H1 (cell line): ENCODE measurements around the gene NEUROD1. TPM values are rescaled to one million over a fixed set of nuclear protein-coding genes. Genes with fewer than 3 reads are reported as not detected.

Experiments
- CTCF ChIA-PET: fragments of 300-600 bp; sonication (Branson Sonifier 250); formaldehyde crosslinking; loops from one replicate; lab custom pipeline; 2021; ENCODE audit not compliant: partially characterized antibody; lab: Charles Lee
- POLR2A ChIA-PET: fragments of 300-600 bp; sonication (Branson Sonifier 250); formaldehyde crosslinking; loops from one replicate; lab custom pipeline; 2021; ENCODE audit warnings: inconsistent platforms; ENCODE audit not compliant: partially characterized antibody; lab: Charles Lee
- DNase-seq, 2 experiments: peaks; one replicate each; pipeline versions ENCODE4 v3.0.0 to v3.0.0-alpha.2; 2010 to 2022; ENCODE audit warnings: low spot score in 2 of 2, low read depth in 1 of 2, mixed read lengths in 1 of 2
- FAIRE-seq: peaks from 2 replicates; lab custom pipeline; 2011; peaks lifted over from hg19 to GRCh38; lab: Jason Lieb, UNC
- H2AFZ ChIP-seq: 2 replicates; pipeline ENCODE4 v1.8.1; 2012; ENCODE audit warnings: low read length, inconsistent platforms
- H2AK5ac ChIP-seq: 2 replicates; pipeline ENCODE4 v1.6.1; 2013; ENCODE audit warnings: low read depth, low read length
- H2BK120ac ChIP-seq: replicated peaks from 2 replicates; pipeline ENCODE3; 2013; ENCODE audit warnings: low read depth, low read length, inconsistent platforms
- H2BK12ac ChIP-seq: 2 replicates; pipeline ENCODE4 v1.6.1; 2013; ENCODE audit warnings: low read depth, low read length
- H2BK15ac ChIP-seq: 2 replicates; pipeline ENCODE4 v1.6.1; 2013; ENCODE audit warnings: low read length
- H2BK20ac ChIP-seq: 2 replicates; pipeline ENCODE4 v1.6.1; 2013; ENCODE audit warnings: low read length
- H2BK5ac ChIP-seq: 2 replicates; pipeline ENCODE4 v1.6.1; 2013; ENCODE audit warnings: low read depth, low read length
- H3K14ac ChIP-seq: 2 replicates; pipeline ENCODE4 v1.6.1; 2013; ENCODE audit warnings: inconsistent platforms; ENCODE audit not compliant: insufficient read length
- H3K18ac ChIP-seq: 2 replicates; pipeline ENCODE4 v1.6.1; 2013; ENCODE audit warnings: low read length; ENCODE audit errors: extremely low read depth
- H3K23ac ChIP-seq: 2 replicates; pipeline ENCODE4 v1.6.1; 2013; ENCODE audit warnings: inconsistent platforms; ENCODE audit not compliant: insufficient read length
- H3K23me2 ChIP-seq: 2 replicates; pipeline ENCODE4 v1.6.1; 2013; ENCODE audit warnings: low read depth, low read length
- H3K27ac ChIP-seq: 2 replicates; pipeline ENCODE4 v1.6.1; 2011; ENCODE audit warnings: low read depth, low read length, inconsistent platforms
- H3K27me3 ChIP-seq, 4 experiments: replicated peaks in 1 of 4; 1 replicate in 1 of 4; 2 replicates in 3 of 4; pipeline versions ENCODE4 v1.6.1 to v1.8.1; 2011 to 2013; ENCODE audit warnings: low read length in 3 of 4, mild to moderate bottlenecking in 3 of 4, inconsistent platforms in 2 of 4, mixed read lengths in 2 of 4, moderate library complexity in 1 of 4; ENCODE audit not compliant: control insufficient read depth in 3 of 4, insufficient read depth in 3 of 4; ENCODE audit errors: extremely low read depth in 1 of 4
- H3K36me3 ChIP-seq, 4 experiments: 2 replicates each; pipeline versions ENCODE4 v1.6.1 to v1.8.1; 2011 to 2013; ENCODE audit warnings: mild to moderate bottlenecking in 4 of 4, low read length in 3 of 4, moderate library complexity in 2 of 4, control low read depth in 1 of 4, inconsistent platforms in 1 of 4; ENCODE audit not compliant: insufficient read depth in 4 of 4, control insufficient read depth in 2 of 4
- H3K4ac ChIP-seq: replicated peaks from 2 replicates; pipeline ENCODE3; 2013; ENCODE audit warnings: low read length, low read depth, mixed read lengths, inconsistent platforms; ENCODE audit not compliant: insufficient read length
- H3K4me1 ChIP-seq, 4 experiments: replicated peaks in 1 of 4; 1 replicate in 1 of 4; 2 replicates in 3 of 4; pipeline versions ENCODE4 v1.6.1 to v1.8.1; 2011 to 2013; ENCODE audit warnings: low read length in 3 of 4, inconsistent platforms in 2 of 4, mixed read lengths in 1 of 4; ENCODE audit not compliant: insufficient read depth in 4 of 4, control insufficient read depth in 3 of 4
- H3K4me2 ChIP-seq, 2 experiments: 2 replicates each; pipeline versions ENCODE4 v1.6.1 to v1.8.1; 2011 to 2013; ENCODE audit warnings: low read depth in 2 of 2, low read length in 2 of 2, control low read depth in 1 of 2, inconsistent platforms in 1 of 2, mild to moderate bottlenecking in 1 of 2; ENCODE audit not compliant: insufficient read depth in 1 of 2
- H3K4me3 ChIP-seq, 4 experiments: fragments of 200-600, 300-600 bp in 1 of 4; sonication (generic), shearing (Covaris generic), sonication (Bioruptor Twin) in 1 of 4; 2 replicates each; pipeline versions ENCODE4 v1.5.1 to v1.8.1; 2011 to 2016; ENCODE audit warnings: low read length in 4 of 4, low read depth in 3 of 4, control low read depth in 2 of 4, inconsistent platforms in 2 of 4, mild to moderate bottlenecking in 2 of 4, mixed read lengths in 1 of 4, moderate library complexity in 1 of 4; ENCODE audit not compliant: insufficient read depth in 2 of 4; ENCODE audit errors: extremely low read depth in 1 of 4
- H3K56ac ChIP-seq: replicated peaks from 2 replicates; pipeline ENCODE3; 2013; ENCODE audit warnings: low read depth, mild to moderate bottlenecking, mixed read lengths, low read length, inconsistent platforms; ENCODE audit not compliant: insufficient read length
- H3K79me1 ChIP-seq: 2 replicates; pipeline ENCODE4 v1.6.1; 2013; ENCODE audit warnings: low read depth, low read length, control low read depth
- H3K79me2 ChIP-seq, 2 experiments: 2 replicates each; pipeline versions ENCODE4 v1.6.1 to v1.8.1; 2012 to 2013; ENCODE audit warnings: low read length in 2 of 2, mild to moderate bottlenecking in 2 of 2, inconsistent platforms in 1 of 2; ENCODE audit not compliant: insufficient read depth in 2 of 2, control insufficient read depth in 1 of 2
- H3K9ac ChIP-seq, 4 experiments: replicated peaks in 1 of 4; 1 replicate in 1 of 4; 2 replicates in 3 of 4; pipeline versions ENCODE4 v1.6.1 to v1.8.1; 2011 to 2013; ENCODE audit warnings: low read depth in 3 of 4, low read length in 3 of 4, control low read depth in 2 of 4, mild to moderate bottlenecking in 2 of 4, moderate library complexity in 2 of 4, inconsistent platforms in 1 of 4; ENCODE audit errors: extremely low read depth in 1 of 4
- H3K9me3 ChIP-seq, 2 experiments: 2 replicates each; pipeline versions ENCODE4 v1.6.1 to v1.8.1; 2012 to 2013; ENCODE audit warnings: mild to moderate bottlenecking in 2 of 2, moderate library complexity in 2 of 2, control low read depth in 1 of 2, inconsistent platforms in 1 of 2, low read depth in 1 of 2, low read length in 1 of 2, mixed read lengths in 1 of 2; ENCODE audit not compliant: insufficient read depth in 2 of 2
- H4K20me1 ChIP-seq, 2 experiments: replicated peaks in 1 of 2; 2 replicates each; pipeline versions ENCODE3 to v1.8.1; 2011 to 2013; ENCODE audit warnings: inconsistent platforms in 2 of 2, low read length in 2 of 2, mild to moderate bottlenecking in 1 of 2; ENCODE audit not compliant: insufficient read depth in 2 of 2, control insufficient read depth in 1 of 2
- H4K5ac ChIP-seq: 2 replicates; pipeline ENCODE4 v1.6.1; 2013; ENCODE audit warnings: low read length, low read depth, mixed read lengths, inconsistent platforms; ENCODE audit not compliant: insufficient read length
- H4K8ac ChIP-seq: 2 replicates; pipeline ENCODE4 v1.8.0; 2013; ENCODE audit warnings: mild to moderate bottlenecking, moderate library complexity, low read length, inconsistent platforms; ENCODE audit not compliant: insufficient read depth; ENCODE audit errors: extremely low read depth
- H4K91ac ChIP-seq: replicated peaks from 2 replicates; pipeline ENCODE3; 2013; ENCODE audit warnings: low read length, mixed read lengths, inconsistent platforms; ENCODE audit not compliant: insufficient read length
- CBX5 ChIP-seq: fragments of 300-800, 300-1000 bp; sonication (generic); IDR thresholded peaks from 2 replicates; pipeline ENCODE4 v1.7.1; 2016; ENCODE audit warnings: antibody characterized with exemption, low read length, low read depth
- CEBPB ChIP-seq: IDR thresholded peaks from 2 replicates; pipeline ENCODE4 v1.6.1; 2012; ENCODE audit warnings: low read depth, low read length
- CHD2 ChIP-seq: IDR thresholded peaks from 2 replicates; pipeline ENCODE4 v1.6.1; 2012; ENCODE audit warnings: low read length, improper control_type of control experiment
- CTBP2 ChIP-seq: IDR thresholded peaks from 2 replicates; pipeline ENCODE4 v1.7.0; 2011; ENCODE audit warnings: borderline replicate concordance, mild to moderate bottlenecking, moderate library complexity, mixed read lengths, low read length; ENCODE audit not compliant: insufficient read depth, insufficient read length
- EGR1 ChIP-seq: IDR thresholded peaks from 2 replicates; pipeline ENCODE4 v1.6.1; 2011; ENCODE audit warnings: low read depth, low read length, borderline replicate concordance
- EZH2 ChIP-seq: fragments of 200-600 bp; sonication (generic); IDR thresholded peaks from 2 replicates; pipeline ENCODE4 v1.7.1; 2012; ENCODE audit warnings: low read depth, mild to moderate bottlenecking, moderate library complexity, low read length, inconsistent platforms; ENCODE audit not compliant: severe bottlenecking
- RNF2 ChIP-seq: fragments of 200-900, 300-1000 bp; sonication (generic); IDR thresholded peaks from 2 replicates; pipeline ENCODE4 v1.7.1; 2016; ENCODE audit warnings: borderline replicate concordance, low read depth, mild to moderate bottlenecking, antibody characterized with exemption, low read length; ENCODE audit not compliant: poor library complexity, severe bottlenecking; ENCODE audit errors: missing control alignments
- SIRT6 ChIP-seq: IDR thresholded peaks from one replicate; pipeline ENCODE4 v1.7.1; 2012; ENCODE audit warnings: low read length, inconsistent platforms
- SP4 ChIP-seq: IDR thresholded peaks from 2 replicates; pipeline ENCODE4 v1.6.1; 2012; ENCODE audit warnings: low read length, inconsistent platforms
- SRF ChIP-seq: IDR thresholded peaks from 2 replicates; pipeline ENCODE4 v1.6.1; 2011; ENCODE audit warnings: mild to moderate bottlenecking, low read depth, low read length, moderate library complexity
- WGBS, 2 experiments: shearing (Covaris generic) in 1 of 2; methylation state at CpG; one replicate each; pipeline versions ENCODE4 v1.1.6 to v1.1.7; 2013 to 2015; ENCODE audit warnings: low lambda C conversion rate in 2 of 2, mixed read lengths in 2 of 2, inconsistent platforms in 1 of 2, low coverage in 1 of 2, missing lambda C conversion rate in 1 of 2; ENCODE audit not compliant: insufficient replicate concordance in 2 of 2, insufficient coverage in 1 of 2, insufficient read length in 1 of 2; ENCODE audit errors: extremely low coverage in 1 of 2, missing lambda C conversion rate in 1 of 2; 5-methylcytosine and 5-hydroxymethylcytosine counted together
- polyA plus RNA-seq, 7 experiments: library from polyadenylated mRNA; depleted of rRNA in 3 of 7; stranded (reverse) in 5 of 7; unstranded in 2 of 7; fragments of >200 nt in 5 of 7; fragments of 200-250 nt in 2 of 7; gene quantifications; 1 replicate in 5 of 7; 2 replicates in 1 of 7; 4 replicates in 1 of 7; pipeline versions ENCODE4 v1.2.1 to v1.2.3, GENCODE V29; 2011 to 2013; ENCODE audit warnings: missing spikeins in 2 of 7, mixed read lengths in 2 of 7
- total RNA-seq: library from RNA; stranded (reverse); fragmentation: NEBNext Ultra II Directional; extraction: Animal tissue kit (Norgen Biotek cat#: 25700); gene quantifications from 2 replicates; pipeline ENCODE4 v1.2.1, GENCODE V29; 2021
- TF ChIP-seq, protein P1 (sequence below), 3 experiments: IDR thresholded peaks; 1 replicate in 2 of 3; 2 replicates in 1 of 3; pipeline versions ENCODE4 v1.5.1 to v1.6.1; 2011; ENCODE audit warnings: low read length in 3 of 3, mild to moderate bottlenecking in 3 of 3, inconsistent platforms in 2 of 3, low read depth in 1 of 3, moderate library complexity in 1 of 3; ENCODE audit not compliant: insufficient read depth in 1 of 3; ENCODE audit errors: control extremely low read depth in 1 of 3

The NEUROD1 gene
- total and polyA plus RNA-seq, 2 of the 8 experiments (the other 6 are each of a cell fraction or from before 2014, with no cell fraction given) = 0.08 TPM; not detected in 1

DNA sequence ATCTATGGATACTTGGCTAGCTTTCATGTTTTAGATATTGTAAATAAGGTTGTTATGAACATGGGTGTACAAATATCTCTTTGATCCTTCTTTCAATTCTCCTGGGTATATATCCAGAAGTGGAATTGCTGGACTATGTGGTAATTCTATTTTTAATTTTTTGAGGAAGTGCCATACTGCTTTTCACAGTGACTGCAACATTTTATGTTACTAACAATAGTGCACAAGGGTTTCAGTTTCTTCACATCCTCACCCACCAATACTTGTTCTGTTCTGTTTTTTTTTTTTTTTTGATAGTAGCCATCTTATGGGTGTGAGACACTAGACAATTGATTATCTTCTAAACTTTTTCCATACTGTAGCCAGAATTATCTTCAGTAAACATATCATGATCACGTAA lies 17.3 kb upstream of the NEUROD1 start:
- no peak overlapping the region for H2BK12ac ChIP-seq
- H4K20me1 ChIP-seq = no peaks in the 10 kb centered on the region
- H3K27me3 ChIP-seq = no peaks in the 10 kb centered on the region
- no peak overlapping the region for H3K56ac ChIP-seq
- no peak overlapping the region for H3K14ac ChIP-seq
- H3K23me2 ChIP-seq = no peaks in the 10 kb centered on the region
- H3K9ac ChIP-seq = no peak overlapping the region
- H2BK15ac ChIP-seq = no peak overlapping the region
- ChIA-PET CTCF (interaction anchor here (0.8 to 1.1 kb wide), 2 partner anchors 12 to 125 kb away, joined by 3 read pairs; no protein-coding TSS in a partner anchor), POLR2A (no interaction called here)
- no peaks in the 10 kb centered on the region for H3K79me1 ChIP-seq
- WGBS, 2 experiments = 90% methylated on average over 1 of the region's 1 CpG; no CpG with 5 or more reads in 1 of the 2 experiments
- no peak overlapping the region for H2AFZ ChIP-seq
- no peak overlapping the region for H4K8ac ChIP-seq
- H3K4me3 ChIP-seq = no peak overlapping the region
- H4K91ac ChIP-seq = no peak overlapping the region
- no peak for FAIRE-seq
- no peaks in the 10 kb centered on the region for H3K36me3 ChIP-seq
- no peak overlapping the region for H3K18ac ChIP-seq
- H3K79me2 ChIP-seq = no peaks in the 10 kb centered on the region
- no peak for DNase-seq
- H3K4me2 ChIP-seq = no peak overlapping the region
- H3K4me1 ChIP-seq = no peaks in the 10 kb centered on the region
- no peak overlapping the region for H3K4ac ChIP-seq
- no peak overlapping the region for H3K27ac ChIP-seq
- no peak overlapping the region for H2BK5ac ChIP-seq
- H3K9me3 ChIP-seq = 0 out of 4 replicates have a peak, but pooled peaks cover 0 to 3% of the 10 kb centered on the region in 2 experiments
- H2AK5ac ChIP-seq = no peak overlapping the region
- no peak for TF ChIP-seq SIRT6
- no peak for TF ChIP-seq CEBPB
- TF ChIP-seq CBX5 = no peak
- no peak for TF ChIP-seq EGR1
- TF ChIP-seq, protein P1, sequence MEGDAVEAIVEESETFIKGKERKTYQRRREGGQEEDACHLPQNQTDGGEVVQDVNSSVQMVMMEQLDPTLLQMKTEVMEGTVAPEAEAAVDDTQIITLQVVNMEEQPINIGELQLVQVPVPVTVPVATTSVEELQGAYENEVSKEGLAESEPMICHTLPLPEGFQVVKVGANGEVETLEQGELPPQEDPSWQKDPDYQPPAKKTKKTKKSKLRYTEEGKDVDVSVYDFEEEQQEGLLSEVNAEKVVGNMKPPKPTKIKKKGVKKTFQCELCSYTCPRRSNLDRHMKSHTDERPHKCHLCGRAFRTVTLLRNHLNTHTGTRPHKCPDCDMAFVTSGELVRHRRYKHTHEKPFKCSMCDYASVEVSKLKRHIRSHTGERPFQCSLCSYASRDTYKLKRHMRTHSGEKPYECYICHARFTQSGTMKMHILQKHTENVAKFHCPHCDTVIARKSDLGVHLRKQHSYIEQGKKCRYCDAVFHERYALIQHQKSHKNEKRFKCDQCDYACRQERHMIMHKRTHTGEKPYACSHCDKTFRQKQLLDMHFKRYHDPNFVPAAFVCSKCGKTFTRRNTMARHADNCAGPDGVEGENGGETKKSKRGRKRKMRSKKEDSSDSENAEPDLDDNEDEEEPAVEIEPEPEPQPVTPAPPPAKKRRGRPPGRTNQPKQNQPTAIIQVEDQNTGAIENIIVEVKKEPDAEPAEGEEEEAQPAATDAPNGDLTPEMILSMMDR (IDR thresholded peaks at IDR 0.05; ENCODE audit: control extremely low read depth in 1 of 3, insufficient read depth in 1 of 3, low read depth in 1 of 3, low read length in 3 of 3) = no peak
- TF ChIP-seq RNF2 = no peak
- no peak for TF ChIP-seq EZH2
- no peak for TF ChIP-seq CTBP2
- no peak for TF ChIP-seq CHD2
- no peak for TF ChIP-seq SRF
- TF ChIP-seq SP4 = no peak
- no peak overlapping the region for H3K23ac ChIP-seq
- no peak overlapping the region for H2BK120ac ChIP-seq
- no peak overlapping the region for H4K5ac ChIP-seq
- no peak overlapping the region for H2BK20ac ChIP-seq
